Activated naive CD8-positive, alpha-beta T cell (primary cell): ENCODE results near the gene TMEM138.
"Not testable (repeated sequence)": the region's sequence is repeated elsewhere in the genome, so short reads cannot be mapped to it uniquely, and the experiment has no call there.

ENCODE experiments used
- H3K27ac Mint-ChIP-seq: one replicate; pipeline ENCODE4 v1.8.0; 2021; ENCODE audit warnings: mixed read lengths
- H3K27me3 Mint-ChIP-seq: one replicate; pipeline ENCODE4 v1.8.0; 2021; ENCODE audit warnings: mixed read lengths
- H3K36me3 Mint-ChIP-seq: one replicate; pipeline ENCODE4 v1.8.0; 2021; ENCODE audit warnings: mixed read lengths
- H3K4me1 Mint-ChIP-seq: one replicate; pipeline ENCODE4 v1.8.0; 2021; ENCODE audit warnings: low read depth, mixed read lengths
- H3K4me3 Mint-ChIP-seq: one replicate; pipeline ENCODE4 v1.8.0; 2021; ENCODE audit warnings: mild to moderate bottlenecking, mixed read lengths
- H3K9me3 Mint-ChIP-seq: one replicate; pipeline ENCODE4 v1.8.0; 2021; ENCODE audit warnings: low read depth, mixed read lengths

TMEM138 gene

GRCh38 chr11:61369372-61370348, 7.5 kb downstream of the TMEM138 start:
- no peak overlapping the region for H3K4me3 Mint-ChIP-seq
- H3K27ac Mint-ChIP-seq, result no peak overlapping the region

GRCh38 chr11:61370349-61371005, 8.3 kb downstream of the TMEM138 start:
- Mint-ChIP-seq H3K9me3 (no peaks in the 10 kb centered on the region), H3K27me3 (no peaks in the 10 kb centered on the region), H3K36me3 (peaks cover 3% of the 10 kb centered on the region), H3K27ac (no peak overlapping the region), H3K4me3 (no peak overlapping the region), H3K4me1 (peaks cover 1% of the 10 kb centered on the region)

More at GRCh38 chr11:61369372-61370348, 7.5 kb downstream of the TMEM138 start:
- H3K27me3 Mint-ChIP-seq, result no peaks in the 10 kb centered on the region
- H3K36me3 Mint-ChIP-seq, result no peaks in the 10 kb centered on the region
- peaks cover 1% of the 10 kb centered on the region for H3K4me1 Mint-ChIP-seq
- H3K9me3 Mint-ChIP-seq, result no peaks in the 10 kb centered on the region

- no peak overlapping the region for H3K4me3 Mint-ChIP-seq
- no peaks in the 10 kb centered on the region for H3K9me3 Mint-ChIP-seq
- no peaks in the 10 kb centered on the region for H3K27me3 Mint-ChIP-seq
- no peak overlapping the region for H3K27ac Mint-ChIP-seq
- peaks cover 1% of the 10 kb centered on the region for H3K4me1 Mint-ChIP-seq
- H3K36me3 Mint-ChIP-seq, result peaks cover 8% of the 10 kb centered on the region
Measured at GRCh38 chr11:61372659-61373420, 10.7 kb downstream of the TMEM138 start.

GRCh38 chr11:61375761-61376108, 13.6 kb downstream of the TMEM138 start:
- H3K4me1 Mint-ChIP-seq, result no peaks in the 10 kb centered on the region
- no peaks in the 10 kb centered on the region for H3K9me3 Mint-ChIP-seq
- no peaks in the 10 kb centered on the region for H3K27me3 Mint-ChIP-seq
- H3K4me3 Mint-ChIP-seq, result no peak overlapping the region
- H3K27ac Mint-ChIP-seq, result no peak overlapping the region
- peaks cover 8% of the 10 kb centered on the region for H3K36me3 Mint-ChIP-seq

GRCh38 chr11:61377461-61378160, 15.4 kb downstream of the TMEM138 start:
- Mint-ChIP-seq H3K9me3 (no peaks in the 10 kb centered on the region), H3K4me1 (no peaks in the 10 kb centered on the region), H3K36me3 (peaks cover 8% of the 10 kb centered on the region), H3K27me3 (no peaks in the 10 kb centered on the region), H3K4me3 (no peak overlapping the region), H3K27ac (peak overlapping the region; percentile 10)

- Mint-ChIP-seq H3K4me3 (no peak overlapping the region), H3K36me3 (peaks cover 8% of the 10 kb centered on the region), H3K27me3 (no peaks in the 10 kb centered on the region), H3K4me1 (no peaks in the 10 kb centered on the region), H3K9me3 (no peaks in the 10 kb centered on the region), H3K27ac (no peak overlapping the region)
Measured at GRCh38 chr11:61378713-61379313, 16.6 kb downstream of the TMEM138 start.

- peaks cover 9% of the 10 kb centered on the region for H3K4me1 Mint-ChIP-seq
- H3K27me3 Mint-ChIP-seq, result no peaks in the 10 kb centered on the region
- H3K27ac Mint-ChIP-seq, result no peak overlapping the region
- H3K4me3 Mint-ChIP-seq, result no peak overlapping the region
- H3K36me3 Mint-ChIP-seq, result peaks cover 5% of the 10 kb centered on the region
- H3K9me3 Mint-ChIP-seq, result no peaks in the 10 kb centered on the region
Measured at GRCh38 chr11:61380884-61381283, 18.7 kb downstream of the TMEM138 start.

- H3K36me3 Mint-ChIP-seq, H3K4me1 Mint-ChIP-seq, H3K4me3 Mint-ChIP-seq, H3K27me3 Mint-ChIP-seq, H3K9me3 Mint-ChIP-seq, H3K27ac Mint-ChIP-seq: not testable (repeated sequence)
Measured at GRCh38 chr11:61383859-61384258, 21.7 kb downstream of the TMEM138 start.

- H3K4me3 Mint-ChIP-seq, result no peak overlapping the region
- peaks cover 9% of the 10 kb centered on the region for H3K4me1 Mint-ChIP-seq
- no peaks in the 10 kb centered on the region for H3K27me3 Mint-ChIP-seq
- H3K36me3 Mint-ChIP-seq, result no peaks in the 10 kb centered on the region
- H3K9me3 Mint-ChIP-seq, result no peaks in the 10 kb centered on the region
- no peak overlapping the region for H3K27ac Mint-ChIP-seq
Measured at GRCh38 chr11:61384271-61385242, 22.4 kb downstream of the TMEM138 start.

GRCh38 chr11:61390161-61390560, 28.0 kb downstream of the TMEM138 start:
- Mint-ChIP-seq H3K4me1 (peaks cover 25% of the 10 kb centered on the region), H3K36me3 (peaks cover 1% of the 10 kb centered on the region), H3K9me3 (no peaks in the 10 kb centered on the region), H3K27me3 (no peaks in the 10 kb centered on the region), H3K4me3 (peak overlapping the region; percentile 27), H3K27ac (no peak overlapping the region)

- no peaks in the 10 kb centered on the region for H3K9me3 Mint-ChIP-seq
- H3K27me3 Mint-ChIP-seq, result no peaks in the 10 kb centered on the region
- peak overlapping the region; percentile 91 for H3K4me3 Mint-ChIP-seq
- peak overlapping the region; percentile 95 for H3K27ac Mint-ChIP-seq
- H3K4me1 Mint-ChIP-seq, result peaks cover 17% of the 10 kb centered on the region
- peaks cover 2% of the 10 kb centered on the region for H3K36me3 Mint-ChIP-seq
Measured at GRCh38 chr11:61392981-61393595, 30.9 kb downstream of the TMEM138 start.

GRCh38 chr11:61401173-61401572, 39.0 kb downstream of the TMEM138 start:
- H3K27me3 Mint-ChIP-seq, result no peaks in the 10 kb centered on the region
- H3K9me3 Mint-ChIP-seq, result no peaks in the 10 kb centered on the region
- no peak overlapping the region for H3K27ac Mint-ChIP-seq
- no peaks in the 10 kb centered on the region for H3K4me1 Mint-ChIP-seq
- H3K36me3 Mint-ChIP-seq, result peaks cover 3% of the 10 kb centered on the region
- no peak overlapping the region for H3K4me3 Mint-ChIP-seq

GRCh38 chr11:61401573-61401972, 39.4 kb downstream of the TMEM138 start:
- H3K36me3 Mint-ChIP-seq, result peaks cover 3% of the 10 kb centered on the region

More at GRCh38 chr11:61401573-61401972, 39.4 kb downstream of the TMEM138 start:
- no peaks in the 10 kb centered on the region for H3K4me1 Mint-ChIP-seq
- no peaks in the 10 kb centered on the region for H3K27me3 Mint-ChIP-seq
- no peak overlapping the region for H3K4me3 Mint-ChIP-seq
- H3K9me3 Mint-ChIP-seq, result no peaks in the 10 kb centered on the region
- no peak overlapping the region for H3K27ac Mint-ChIP-seq
